Eye (tissue), 1 donor: ENCODE measurements around the gene ROBO2.
"Not testable (repeated sequence)": the region's sequence is repeated elsewhere in the genome, so short reads cannot be mapped to it uniquely, and the experiment has no call there.

ENCODE experiments used
- DNase-seq: peaks from one replicate; pipeline ENCODE4 v3.0.0-alpha.2; 2015

Gene ROBO2

DNA sequence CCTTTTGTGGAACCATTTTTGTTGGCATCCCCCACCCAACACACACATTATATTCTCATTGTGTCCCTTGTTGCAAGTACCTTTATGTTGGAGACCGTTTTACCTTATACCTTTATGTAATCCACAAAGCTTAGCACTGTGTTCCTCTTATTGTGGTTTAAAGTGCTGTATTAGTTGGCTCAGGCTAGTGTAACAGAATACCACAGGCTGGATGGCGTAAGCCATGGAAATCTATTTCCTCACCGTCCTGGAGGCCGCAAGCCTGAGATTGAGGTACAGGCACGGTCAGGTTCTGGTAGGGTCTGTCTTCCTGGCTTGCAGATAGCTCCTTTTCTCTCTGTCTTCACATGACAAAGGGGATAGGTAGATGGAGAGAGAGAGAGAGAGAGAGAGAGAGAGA is 302.8 kb downstream of the ROBO2 start:
- no peak for DNase-seq

DNA sequence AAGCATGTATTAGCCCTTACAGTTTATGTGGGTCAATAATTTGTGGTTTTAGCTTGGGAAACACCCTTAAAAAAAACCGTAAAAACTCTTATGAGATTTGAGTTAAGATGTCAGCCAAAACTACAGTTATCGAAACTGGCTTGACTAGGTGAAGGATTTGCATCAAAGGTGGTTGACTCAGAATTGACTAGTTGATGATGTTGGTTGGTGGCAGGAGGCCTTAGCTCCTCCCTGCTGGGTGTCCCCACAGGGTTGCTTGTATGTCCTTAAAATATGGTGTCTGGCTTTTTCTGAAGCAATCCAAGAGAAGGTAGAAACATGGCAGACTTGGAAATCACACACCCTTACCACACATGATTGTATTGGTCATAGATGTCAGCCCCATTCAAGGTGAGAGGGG is 305.1 kb downstream of the ROBO2 start:
- no peak for DNase-seq

DNA sequence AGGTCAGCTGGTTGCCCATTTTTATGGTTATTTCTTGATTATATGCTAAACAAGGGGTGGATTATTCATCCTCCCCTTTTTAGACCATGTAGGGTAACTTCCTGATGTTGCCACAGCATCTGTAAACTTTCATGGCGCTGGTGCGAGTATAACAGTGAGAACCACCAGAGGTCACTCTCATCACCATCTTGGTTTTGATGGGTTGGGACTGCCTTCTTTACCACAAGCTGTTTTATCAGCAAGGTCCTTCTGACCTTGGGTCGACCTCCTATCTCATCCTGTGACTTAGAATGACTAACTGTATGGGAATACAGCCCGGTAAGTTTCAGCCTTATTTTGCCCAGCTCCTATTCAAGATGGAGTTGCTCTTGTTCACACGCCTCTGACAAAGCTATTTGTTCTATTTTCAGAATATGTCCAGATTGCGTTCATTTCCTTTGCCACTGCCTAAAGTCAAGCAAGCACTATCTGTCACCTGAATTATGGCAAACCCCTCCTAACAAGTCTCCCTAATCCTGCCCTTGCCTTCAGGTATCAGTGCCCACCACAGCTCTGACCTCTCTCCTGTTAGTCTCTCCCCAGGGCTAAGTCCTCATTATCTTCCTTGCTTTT is 308.5 kb downstream of the ROBO2 start:
- DNase-seq = peak; percentile 35

DNA sequence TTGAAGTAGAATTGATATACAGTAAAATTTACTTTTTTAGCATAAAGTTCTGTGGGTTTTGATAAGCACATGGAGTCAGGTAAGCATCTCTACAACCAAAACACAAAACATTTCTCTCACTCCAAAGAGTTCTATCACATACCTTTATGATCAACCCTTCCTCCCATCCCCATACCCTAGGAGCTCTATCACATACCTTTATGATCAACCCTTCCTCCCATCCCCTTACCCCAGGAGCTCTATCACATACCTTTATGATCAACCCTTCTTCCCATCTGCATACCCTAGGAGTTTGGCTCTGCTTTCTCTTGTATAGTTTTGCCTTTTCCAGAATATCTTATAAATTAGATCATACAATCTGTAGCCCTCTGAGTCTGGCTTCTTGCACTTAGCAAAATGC is 315.1 kb downstream of the ROBO2 start:
- no peak for DNase-seq

DNA sequence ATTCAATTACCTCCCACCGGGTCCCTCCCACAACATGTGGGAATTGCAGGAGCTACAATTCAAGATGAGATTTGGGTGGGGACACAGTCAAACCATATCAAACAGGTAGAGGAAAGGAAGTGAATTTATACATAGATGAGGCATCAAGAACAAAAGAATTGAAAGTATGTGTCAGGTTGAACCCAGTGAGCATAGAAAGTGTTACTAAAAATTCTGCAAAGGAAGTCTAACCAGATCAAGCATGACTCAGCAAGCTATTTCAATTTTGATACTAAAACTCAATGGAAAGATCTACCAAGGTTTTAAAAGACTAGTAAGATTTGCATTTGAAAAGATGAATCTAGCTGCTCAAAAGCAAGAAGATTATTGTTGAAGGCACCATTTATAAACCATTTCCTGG is 323.0 kb downstream of the ROBO2 start:
- DNase-seq = no peak

DNA sequence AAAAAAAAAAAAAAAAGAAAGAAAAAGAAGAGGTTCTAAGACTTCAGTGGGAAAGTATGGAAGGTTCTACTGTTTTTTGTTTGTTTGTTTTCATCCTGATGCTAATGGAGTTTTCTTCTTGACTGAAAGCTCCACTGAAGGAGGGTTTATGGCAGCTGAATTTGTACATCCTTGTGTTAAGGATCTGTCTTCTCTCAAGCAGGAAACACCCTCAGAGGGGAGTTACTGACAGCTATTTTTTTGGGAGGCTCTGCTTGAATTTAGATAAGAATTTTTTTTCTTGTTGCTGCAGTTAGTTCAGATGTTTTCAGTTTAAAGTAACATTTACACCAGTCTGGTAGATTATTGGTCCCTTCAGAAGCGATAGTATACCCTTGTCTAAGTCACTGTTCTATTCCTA is 325.3 kb downstream of the ROBO2 start:
- DNase-seq = no peak

DNA sequence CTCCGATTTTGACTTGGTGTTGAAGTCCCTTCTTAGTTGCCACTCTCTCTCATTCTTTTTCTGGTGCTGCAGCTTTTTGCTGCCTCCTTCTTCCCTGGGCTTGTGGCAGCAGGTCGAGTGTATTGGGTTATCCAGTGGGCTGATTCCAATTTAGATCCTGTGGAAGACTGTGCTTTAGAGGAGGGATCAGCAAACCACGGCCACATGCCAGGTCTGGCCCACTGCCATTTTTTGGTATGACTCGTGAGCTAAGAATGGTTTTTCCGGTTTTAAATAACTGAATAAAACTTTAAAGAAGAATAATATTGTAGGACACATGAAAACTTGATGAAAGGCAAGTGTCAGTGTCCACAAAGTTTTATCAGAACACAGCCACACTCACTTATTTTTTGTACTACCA is 330.5 kb downstream of the ROBO2 start:
- no peak for DNase-seq

DNA sequence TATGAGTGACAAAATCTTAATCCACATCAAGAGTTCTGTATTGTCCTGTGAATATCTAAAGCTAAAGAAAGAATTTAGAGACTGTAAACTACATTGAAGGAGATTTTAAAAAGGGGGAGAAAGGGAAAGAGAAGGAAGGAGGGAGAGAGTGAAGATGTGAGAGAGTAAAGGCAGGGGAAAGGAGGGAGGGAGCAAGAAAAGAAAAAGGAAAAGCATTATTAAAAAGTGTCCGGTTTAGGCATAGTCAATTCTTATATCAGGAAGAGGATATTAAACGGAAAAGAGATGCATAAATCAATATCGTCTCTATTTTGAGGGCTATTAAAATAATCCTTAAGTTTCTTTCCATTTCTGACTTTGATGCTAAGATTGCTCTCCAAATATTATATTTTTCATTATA is 332.1 kb downstream of the ROBO2 start:
- no peak for DNase-seq

DNA sequence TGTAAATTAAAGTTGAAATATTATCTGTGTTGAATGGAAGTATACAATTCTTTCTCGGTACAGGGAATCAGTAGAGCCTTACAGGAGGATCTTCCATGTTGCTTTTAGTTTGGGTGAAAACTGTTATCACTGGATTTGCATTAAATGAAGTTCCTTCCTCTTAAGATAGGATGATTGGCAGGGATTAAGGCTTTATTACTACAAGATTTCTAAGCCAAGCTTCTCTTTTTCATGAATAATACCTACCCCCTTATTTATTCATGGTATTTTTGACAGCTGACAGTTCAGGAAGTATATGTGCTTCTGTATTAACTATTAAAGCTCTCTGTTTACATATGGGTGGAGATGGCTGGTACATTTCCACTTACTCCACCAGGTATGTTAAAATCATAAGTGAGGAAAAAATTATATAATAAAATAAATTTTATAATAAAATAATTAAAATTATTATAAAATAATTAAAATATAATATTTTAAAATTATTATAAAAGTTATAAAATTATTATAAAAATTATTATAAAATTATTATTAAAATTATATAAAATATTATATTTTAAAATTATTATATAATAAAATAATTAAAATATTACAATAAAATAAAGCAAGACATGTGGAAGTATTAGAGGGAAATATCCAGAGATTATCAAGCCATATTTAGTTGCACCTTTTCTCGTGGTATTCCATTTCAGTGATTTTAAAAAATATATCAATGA is 332.9 kb downstream of the ROBO2 start:
- no peak for DNase-seq

DNA sequence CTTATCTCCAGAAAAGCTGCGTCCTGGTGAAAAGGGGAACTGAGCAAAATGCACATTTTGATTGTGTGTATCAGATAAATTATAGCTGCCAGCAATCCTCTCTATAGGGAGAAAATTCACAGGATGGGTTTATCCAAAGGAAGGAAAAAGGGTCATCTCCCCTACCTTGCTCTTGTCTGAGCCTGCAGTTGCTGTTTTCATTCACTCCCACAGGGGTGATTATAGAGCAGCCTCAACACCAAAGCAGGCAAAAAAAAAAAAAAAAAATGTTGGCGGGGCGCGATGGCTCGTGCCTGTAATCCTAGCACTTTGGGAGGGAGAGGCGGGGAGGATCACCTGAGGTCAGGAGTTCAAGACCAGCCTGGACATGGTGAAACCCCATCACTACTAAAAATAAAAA is 333.7 kb downstream of the ROBO2 start:
- no peak for DNase-seq

DNA sequence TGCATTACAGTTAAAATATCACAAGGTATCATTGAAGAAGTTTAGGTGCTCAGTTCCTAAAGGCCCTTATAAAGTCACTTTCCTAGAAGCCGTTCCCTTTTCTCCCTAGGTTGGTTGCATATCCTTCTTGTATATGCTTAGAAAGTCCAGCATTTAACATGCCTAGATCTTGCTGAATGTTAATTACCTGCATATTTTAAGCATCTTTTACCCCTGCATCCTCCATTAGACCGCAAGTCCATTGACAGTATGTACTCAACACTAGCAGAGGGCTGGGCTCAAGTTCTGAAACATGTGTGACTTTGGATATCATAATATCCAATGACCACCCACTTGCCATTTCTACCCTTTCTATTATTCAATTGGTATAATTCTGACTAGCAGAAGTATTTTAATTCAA is 336.6 kb downstream of the ROBO2 start:
- no peak for DNase-seq

DNA sequence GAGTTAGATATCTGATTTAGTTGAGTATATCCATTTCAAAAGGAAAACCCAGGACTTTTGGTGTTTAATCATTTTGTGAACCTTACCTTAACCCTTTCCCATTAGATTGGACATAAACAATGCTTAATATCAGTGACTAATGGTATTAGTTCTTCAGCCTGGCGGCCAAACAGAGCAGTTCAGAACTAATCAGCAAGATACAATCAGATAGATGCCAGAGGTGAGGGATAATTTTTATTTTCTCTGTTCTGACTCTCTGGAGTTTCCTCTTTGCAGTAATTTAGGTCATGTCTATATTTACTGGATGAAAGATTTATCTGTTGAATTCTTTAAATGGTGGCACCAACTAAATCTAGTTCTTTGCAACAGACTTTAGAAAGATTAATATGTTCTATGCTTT is 337.8 kb downstream of the ROBO2 start:
- DNase-seq = no peak

DNA sequence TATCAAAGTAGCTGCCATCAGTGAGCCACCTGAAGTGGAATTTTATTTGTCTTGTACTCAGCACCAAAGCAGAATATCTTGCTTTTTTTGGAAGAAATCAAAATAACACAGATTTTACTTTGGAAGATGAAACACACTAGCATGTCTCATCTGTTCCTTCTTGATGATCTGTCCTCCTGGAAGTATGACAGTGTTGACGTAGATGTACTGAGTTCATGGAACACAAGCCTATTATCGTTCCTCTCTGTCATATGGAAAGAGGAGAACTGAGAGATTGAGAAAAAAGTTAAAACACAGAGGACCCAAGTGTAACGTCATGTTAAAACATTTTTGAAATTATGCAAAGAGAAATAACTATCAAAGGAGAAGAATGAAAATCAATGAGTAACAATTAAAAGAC is 340.2 kb downstream of the ROBO2 start:
- no peak for DNase-seq

DNA sequence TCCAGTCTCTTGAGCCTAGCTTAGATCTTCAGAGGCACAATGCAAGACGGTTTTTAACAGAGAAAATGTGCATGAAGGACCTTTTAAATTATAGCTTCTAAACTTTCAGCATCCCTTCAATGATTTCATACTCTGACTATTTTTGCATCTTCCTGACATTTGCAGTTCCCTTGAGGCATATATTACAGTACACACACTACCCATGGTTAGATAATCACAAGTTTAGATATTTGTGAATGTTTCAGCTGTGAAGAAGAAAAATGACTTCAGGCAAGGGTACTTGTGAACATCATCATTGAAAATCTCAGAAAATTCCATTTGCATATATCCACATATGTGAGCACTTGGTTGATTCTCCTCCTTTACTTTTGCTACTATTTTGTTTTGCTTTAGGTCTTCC is 341.5 kb downstream of the ROBO2 start:
- no peak for DNase-seq

DNA sequence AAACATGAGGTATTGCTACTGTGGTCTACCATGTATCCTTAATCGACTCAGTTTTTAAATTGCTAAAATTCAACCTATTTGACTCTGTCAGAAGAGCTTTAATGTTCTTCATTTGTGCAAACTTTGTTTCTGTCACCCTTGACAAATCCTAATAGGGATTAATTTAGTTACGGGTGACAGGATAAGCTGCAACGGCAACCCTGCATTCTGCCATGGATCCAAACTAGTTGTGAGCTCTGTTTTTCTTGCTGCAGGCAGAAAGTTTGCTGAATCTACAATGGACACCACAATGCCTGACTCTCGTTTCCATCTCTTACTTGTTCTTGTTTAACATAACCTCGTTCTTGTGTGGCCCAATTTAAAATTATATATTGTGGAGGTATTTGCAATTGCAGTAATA is 352.3 kb downstream of the ROBO2 start:
- peak; percentile 77 for DNase-seq

DNA sequence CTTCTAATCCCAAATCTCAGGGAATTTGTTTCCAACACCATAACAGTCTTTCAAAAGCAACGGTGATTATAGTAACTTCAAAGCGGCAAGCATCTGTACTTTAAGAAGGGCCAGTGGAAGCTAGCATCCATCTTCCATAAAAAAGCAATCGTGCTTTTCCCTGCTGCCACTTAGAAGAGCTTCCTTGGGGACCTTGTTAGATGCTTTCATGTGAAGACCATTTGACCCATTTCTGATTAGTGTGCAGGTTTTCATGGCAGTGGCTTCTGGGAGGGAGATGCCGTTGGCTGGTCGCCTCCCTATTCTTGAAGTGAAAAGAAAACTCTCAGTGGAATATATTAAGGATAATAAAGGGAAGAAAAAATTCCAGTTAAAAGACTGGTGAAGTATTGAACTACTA is 354.1 kb downstream of the ROBO2 start:
- peak; percentile 62 for DNase-seq

DNA sequence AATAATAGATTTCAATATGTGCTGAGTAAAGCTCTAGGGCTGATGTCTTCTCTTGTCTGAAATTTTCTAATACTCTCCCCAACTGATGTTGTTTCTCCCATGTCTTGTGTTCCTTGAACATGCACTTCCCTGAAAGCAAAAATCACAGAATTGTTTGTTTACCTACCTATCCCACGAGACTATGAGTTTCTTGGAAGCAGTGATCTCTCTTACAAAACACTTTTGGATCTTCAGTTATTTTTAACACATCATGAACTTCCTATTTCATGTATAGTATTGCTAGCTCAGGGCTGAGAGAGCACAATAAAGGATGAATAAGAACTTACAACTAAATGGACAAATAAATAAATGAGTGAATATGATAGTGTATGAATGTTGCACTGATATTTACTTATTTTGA is 365.0 kb downstream of the ROBO2 start:
- DNase-seq = no peak

DNA sequence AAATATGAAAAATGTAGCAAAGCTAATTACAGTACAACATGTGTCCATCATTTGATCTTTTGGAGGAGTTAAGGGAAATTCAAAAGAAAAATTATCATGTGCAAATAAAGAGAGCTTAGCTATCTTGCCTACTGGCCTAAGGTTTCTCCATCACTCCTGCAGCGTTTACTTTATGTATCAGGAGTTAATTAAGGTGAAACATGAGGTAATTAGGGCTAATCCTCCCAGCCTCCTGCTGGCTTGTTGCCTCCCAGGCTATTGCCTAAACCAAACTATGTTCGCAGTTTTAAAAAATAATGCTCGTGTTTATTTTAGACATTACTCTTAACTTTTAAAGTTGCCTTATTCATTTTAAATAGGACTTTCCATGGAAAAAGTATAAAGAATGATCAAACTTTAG is 367.5 kb downstream of the ROBO2 start:
- no peak for DNase-seq

DNA sequence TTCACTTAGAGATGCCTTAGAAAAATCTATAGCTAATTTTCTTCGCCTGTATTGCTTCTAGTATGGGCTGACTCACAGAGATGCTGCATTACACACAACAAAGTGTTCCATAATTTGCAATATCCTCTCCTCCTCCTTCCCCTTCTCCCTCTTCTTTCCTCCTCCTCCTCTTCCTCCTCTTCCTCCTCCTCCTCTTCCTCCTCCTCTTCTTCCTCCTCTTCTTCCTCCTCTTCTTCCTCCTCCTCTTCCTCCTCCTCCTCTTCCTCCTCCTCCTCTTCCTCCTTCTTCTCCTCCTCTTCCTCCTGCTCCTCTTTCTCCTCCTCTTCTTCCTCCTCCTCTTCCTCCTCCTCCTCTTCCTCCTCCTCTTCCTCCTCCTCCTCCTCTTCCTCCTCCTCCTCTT is 370.4 kb downstream of the ROBO2 start:
- not testable (repeated sequence) for DNase-seq

DNA sequence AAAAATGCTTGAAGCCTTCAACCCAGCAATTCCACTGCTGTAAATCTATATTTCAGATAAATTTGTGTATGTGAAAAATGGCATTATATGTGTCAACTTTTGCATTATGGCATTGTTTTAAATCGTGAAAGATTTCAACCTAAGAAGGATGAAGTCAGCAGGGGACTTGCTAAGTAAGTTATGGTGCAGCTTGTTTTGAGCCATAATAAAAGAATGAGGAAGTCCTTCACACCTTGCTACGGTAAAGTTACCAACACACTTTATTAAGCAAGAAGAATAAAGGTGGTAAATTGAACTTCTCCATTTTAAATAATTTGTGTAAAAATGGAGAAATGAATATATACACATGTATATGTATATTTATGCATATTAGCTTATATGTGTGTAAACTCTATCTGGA is 371.4 kb downstream of the ROBO2 start:
- DNase-seq = no peak

DNA sequence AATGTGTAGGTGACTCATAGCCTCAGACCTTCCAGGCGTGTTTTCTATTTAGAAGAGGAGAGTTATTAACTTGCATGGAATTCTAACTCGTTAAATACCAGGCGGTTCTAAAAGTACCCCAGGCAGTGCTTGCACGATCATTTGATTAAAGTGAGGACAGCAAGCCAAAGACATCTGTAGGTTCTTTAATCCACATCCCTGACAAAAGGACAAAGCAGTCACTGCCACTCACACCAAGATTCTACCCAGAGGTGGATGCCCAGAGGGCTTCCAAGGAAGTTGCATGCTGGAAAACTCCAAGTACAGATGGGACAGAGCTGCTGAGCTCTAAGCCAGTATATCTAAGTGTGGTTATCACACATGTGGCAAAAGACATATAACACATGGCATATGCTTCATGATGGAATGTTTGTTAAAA is 372.1 kb downstream of the ROBO2 start:
- no peak for DNase-seq

DNA sequence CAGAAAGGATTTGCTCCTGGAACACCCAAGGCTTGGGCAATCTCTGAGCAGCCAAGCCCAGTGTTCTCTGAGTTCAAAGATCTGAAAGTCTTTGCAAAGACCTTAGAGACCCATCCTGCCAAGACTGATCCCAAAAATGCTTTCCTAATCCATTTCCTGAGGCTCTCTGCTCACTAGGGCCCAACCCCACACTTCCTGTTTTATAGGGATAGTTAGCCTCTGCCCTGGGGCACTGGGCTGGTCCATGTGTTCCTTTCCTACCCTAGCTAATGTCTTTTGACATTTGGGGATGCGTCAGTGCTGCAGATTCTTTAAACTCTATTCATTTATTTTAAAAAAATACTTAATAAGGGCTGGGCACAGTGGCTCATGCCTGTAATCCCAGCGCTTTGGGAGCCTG is 372.7 kb downstream of the ROBO2 start:
- no peak for DNase-seq

DNA sequence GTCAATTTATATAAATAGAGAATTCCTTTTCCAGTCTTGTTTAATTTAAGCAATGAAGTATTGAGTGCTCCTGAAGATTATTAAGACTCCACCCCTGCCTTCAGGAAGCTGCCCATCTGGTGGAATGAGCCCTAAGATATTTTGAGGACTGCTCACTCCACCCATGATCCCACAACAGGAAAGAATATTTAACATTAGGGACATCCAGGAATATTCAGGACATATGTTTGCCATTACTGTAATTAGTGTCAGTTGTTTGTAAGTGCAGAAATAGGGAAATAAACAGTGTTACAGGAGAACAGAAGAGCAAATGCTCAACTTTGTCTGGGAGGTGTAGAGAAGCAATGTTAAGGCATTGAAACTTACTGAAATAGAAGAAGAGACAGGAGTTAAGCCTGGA is 375.0 kb downstream of the ROBO2 start:
- DNase-seq = no peak

DNA sequence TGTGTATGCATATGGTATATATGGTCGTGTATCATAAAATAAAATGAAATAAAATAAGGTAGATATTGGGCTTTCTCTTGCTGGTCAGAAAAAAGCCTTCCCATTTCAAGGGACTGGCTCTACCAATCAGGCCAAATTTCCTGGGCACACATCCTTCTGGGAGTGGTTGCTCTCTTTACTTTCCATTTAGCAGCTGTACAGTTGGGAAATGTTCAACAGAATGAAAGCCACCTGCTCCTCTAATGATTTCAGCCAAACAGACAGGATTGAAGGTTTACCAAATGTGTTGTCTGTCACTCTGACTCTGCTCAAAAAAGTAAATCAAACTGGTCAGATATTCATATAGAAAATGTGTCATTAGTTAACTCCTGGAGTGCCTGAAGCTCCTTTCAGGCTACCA is 380.4 kb downstream of the ROBO2 start:
- DNase-seq = peak; percentile 69

DNA sequence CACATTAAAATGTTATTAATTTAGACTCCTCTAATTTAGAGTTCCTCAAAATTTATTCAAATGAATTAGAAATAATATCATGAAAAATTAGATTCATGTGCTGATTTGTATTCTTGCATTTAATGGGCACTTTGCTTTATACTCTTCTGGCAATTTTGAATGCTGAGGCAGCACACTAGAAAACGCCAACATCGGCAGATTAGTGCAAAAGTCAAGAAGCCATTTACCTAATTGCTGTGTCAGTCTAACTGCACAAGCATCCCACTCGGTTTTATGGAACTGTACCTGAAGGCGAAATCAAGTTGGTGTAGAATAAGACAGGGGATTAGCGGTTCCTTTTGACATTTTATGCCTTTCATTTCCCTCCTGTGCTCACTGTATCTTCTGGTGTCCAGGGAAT is 382.0 kb downstream of the ROBO2 start:
- no peak for DNase-seq
